HG03565 (cell line): Measurements from ENCODE around the gene SPART.

Experiments
- ATAC-seq: cut with Tn5 transposase; IDR thresholded peaks from one replicate; pipeline ENCODE4 v1.9.1; 2021; ENCODE audit warnings: mild to moderate bottlenecking, moderate library complexity; ENCODE audit not compliant: unreplicated experiment

SPART gene, protein sequence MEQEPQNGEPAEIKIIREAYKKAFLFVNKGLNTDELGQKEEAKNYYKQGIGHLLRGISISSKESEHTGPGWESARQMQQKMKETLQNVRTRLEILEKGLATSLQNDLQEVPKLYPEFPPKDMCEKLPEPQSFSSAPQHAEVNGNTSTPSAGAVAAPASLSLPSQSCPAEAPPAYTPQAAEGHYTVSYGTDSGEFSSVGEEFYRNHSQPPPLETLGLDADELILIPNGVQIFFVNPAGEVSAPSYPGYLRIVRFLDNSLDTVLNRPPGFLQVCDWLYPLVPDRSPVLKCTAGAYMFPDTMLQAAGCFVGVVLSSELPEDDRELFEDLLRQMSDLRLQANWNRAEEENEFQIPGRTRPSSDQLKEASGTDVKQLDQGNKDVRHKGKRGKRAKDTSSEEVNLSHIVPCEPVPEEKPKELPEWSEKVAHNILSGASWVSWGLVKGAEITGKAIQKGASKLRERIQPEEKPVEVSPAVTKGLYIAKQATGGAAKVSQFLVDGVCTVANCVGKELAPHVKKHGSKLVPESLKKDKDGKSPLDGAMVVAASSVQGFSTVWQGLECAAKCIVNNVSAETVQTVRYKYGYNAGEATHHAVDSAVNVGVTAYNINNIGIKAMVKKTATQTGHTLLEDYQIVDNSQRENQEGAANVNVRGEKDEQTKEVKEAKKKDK

DNA sequence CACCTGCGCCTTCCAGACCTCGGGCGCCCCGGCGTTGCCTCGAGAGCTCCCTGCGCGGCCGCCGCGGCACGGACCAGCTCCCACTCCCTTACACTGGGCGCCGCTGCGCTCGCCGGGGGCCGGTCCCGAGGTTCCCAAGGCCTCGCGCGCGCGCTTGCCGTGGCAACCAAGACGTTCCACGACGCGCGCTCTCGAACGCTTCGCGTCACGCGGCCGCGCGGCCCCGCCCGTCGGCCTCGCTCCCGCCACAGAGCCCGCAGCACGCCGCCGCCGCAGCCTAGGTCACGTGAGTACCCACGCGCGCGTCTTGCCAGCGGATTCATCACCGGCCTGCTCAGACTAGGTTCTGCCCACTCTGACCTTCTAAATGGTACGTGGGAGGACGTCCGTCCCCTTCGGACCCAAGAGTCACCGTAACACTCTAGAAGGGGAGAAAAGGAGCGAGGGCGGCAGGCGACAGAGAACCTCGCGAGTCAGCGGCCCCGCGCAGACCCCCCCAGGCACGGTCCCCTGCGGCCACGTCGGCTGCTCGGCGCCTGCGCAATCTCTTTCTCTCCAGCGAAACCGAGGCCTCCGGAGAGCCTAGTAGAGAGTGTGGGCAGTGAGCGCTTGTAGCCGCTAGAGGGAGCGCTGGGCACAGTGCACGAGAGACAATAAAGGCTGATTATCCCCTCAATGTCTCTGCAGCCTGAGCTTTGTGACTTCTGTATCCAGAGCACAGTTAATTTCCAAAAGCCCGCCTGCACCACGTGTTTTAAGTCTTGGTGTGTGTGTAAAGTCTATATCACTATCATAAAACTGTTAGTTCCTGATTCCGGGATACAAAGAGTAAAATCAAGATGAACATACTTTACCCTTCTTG is at the start of gene SPART:
TSS of gene SPART (minus strand) at position 173 of the 862 bp plus-strand sequence. CDS start 10,564 bp downstream, outside the sequence.
- peak; percentile 93 for ATAC-seq

DNA sequence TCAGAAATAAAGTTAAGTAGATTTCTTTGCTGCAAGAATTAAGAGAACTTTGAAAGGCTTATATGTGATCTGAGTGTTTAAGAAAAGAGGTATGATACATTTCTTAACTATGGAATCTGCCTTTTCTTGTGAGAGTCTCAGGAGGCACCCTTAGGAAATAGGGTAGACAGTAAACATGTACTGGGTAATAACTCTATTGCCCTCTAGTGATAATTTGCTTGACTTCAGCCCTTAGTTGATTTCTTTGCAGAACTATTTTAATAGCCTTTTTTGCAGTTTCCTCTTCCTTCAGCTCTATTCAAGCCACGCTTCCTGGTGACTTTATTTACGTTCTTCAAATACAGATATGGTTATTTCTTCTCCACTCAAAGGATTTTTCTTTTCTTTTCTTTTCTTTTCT is 49.1 kb upstream of the SPART start:
- no peak for ATAC-seq

DNA sequence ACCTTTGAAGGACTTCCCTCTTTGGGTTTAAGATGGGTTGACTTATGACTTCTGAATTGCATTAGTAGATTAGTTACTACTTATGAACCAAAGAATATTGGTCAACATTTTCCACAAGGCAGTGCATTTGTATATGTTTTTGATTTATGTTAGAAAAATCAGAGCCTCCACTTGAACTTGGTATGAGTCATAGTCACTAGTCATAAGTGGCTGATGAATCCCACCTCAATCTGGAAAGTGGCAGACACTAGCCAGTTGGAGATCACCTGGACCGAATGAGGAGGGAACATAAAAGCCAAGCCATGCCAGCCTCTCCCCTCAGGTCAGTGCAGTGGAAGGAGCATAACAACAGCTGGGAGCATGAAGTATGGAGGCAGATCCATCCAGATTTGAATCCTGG is 39.3 kb upstream of the SPART start:
- no peak for ATAC-seq

DNA sequence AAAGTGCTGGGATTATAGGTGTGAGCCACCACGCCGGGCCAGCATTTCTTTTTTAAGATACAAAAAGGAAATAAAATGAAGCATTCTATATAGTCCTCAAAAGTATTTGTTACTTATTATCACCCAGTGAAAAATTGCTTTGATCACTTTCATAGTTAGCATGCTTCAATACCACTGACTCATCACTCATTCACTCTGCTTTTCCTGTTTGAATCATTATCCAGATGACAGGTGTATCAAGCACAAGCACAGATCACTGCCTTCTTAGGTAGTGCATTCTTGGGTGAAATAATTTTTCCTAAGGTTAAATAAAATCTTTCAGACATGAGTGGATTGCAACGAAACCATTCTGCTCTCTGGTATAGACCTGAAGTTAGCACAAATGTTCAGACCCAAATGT is 35.8 kb upstream of the SPART start:
- no peak for ATAC-seq

DNA sequence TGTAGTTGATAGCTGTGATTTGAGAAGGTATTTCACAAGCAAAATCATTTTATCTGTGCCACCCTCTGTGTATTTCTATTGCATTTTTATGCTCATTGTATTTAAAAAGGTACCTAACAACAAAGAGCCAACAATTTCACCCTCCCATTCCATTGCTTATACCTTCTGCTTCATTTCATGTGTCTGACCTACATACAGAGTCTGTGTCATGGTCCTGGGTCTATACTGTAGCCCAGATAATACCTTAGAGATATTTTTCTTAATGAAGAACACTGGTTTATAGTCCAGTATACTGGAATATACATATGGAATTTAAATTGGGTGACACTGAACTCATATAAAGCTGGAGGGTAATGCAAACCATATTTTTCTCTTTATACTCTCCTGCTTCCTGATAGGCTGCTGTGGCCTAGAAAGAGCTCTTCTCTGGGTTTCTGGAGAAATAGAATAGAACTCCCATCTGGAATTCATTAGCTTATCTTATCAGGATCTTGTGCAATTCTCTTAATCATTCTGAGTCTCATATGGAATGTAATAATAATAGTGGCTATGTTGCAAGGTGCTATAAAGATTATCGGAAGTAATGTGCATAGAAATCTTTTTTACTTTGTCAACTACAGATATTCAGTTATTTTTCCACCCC is 31.8 kb upstream of the SPART start:
- ATAC-seq, result no peak

DNA sequence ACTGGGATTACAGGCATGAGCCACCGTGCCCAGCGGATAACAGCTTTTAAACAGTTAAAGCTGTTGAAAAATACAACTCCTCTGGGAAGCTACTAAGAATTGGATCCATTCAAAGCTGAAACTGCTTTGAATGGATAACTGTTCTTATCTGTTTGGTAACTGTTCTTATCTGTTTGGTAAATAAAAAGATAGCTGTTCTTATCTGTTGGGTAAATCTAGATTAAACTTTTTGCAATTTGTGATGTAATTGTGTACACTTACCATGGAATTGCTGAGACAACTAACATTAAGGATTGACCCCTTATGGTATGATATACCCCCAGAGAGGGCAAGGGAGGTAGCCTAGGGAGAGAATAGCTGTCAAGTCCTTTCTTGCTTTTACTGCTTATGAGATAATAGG is 27.9 kb upstream of the SPART start:
- no peak for ATAC-seq

DNA sequence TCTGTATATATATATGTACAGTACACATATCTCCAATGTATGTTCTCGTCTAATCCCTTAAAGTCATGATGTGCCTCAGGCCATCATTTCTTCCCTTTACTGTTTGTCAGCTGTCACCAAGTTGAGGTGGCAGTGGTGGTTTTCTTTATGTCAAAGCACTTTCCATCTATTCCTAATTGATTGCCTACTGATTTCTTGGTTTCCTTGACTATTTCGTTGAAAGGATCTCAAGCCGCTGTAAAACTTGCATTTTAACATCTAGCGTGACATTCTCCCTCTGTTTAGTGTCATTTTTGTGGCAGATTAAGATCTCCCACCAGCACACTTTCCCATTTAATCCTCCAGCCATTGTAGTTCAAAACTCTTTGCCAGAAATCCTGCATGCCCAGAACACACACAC is 25.0 kb upstream of the SPART start:
- no peak for ATAC-seq

DNA sequence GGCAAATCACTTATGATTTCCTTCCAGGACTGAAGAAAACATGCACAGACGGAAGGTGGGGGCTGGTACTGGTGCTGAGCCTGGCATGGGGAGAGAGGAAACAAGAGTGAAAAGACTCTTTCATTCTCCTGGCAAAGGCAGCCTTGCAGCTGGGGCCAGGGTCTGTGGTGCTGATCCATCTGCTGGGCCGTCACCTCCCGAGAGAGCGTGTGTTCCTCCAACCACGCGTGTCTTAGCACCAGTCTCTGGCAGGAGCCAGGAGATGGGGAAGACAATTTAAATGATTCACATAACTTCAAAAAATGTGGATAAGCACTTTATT is 23.9 kb upstream of the SPART start:
- no peak for ATAC-seq

DNA sequence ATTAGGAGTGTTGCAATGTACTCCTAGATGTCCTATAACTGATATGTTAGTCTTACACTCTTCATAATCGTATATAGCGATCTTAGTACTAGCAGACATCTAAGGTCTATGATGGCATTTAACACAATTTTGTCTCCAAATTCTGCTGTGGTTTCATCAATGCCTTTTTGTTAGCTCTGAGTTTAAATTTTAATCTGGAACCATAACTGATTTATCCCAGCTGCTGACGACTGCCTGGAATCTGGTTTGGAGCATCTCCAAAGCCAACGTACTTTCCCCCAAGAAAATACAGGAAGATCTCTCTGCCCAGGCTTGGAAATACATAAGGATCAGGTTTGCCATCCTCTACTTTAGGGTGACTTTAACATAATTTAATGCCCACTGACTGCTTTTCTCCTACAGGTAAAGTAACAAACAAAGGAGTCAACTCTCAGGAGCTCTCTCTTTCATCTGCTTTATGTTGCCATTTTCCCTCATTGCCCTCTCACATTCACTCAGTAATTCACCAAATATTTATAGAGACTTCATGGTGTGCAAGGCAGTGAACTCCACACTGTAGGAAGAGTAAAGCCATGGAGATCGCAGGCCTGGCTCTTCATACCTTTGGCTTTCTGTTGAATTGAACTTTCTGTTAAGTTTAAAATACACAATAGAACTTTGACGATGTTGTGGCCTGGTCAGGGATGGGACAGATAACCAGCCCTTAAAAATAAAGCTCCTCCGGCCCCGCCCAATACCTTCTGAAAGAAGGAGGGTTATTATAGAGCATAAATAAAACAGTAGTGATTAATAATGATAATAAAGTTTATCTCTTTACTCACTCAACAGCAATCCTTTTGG is 23.3 kb upstream of the SPART start:
- no peak for ATAC-seq

DNA sequence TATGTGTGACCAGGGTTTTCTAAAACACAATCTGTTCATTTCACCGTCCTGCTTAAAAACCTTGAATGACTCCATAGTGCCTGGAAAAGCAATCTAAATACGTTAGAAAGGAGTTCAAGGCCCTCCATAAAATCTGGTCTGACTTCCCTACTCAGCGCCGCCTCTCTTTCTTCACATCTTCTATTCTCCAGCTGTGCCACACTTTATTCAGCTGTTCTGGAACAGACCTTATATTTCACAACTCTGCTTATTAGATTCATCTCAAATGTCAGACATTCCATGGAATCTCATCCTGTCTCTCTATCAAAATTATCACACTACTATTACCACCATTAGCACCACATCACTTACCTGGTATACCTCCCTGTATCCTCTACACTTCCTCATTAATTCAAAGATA is 19.8 kb upstream of the SPART start:
- no peak for ATAC-seq

DNA sequence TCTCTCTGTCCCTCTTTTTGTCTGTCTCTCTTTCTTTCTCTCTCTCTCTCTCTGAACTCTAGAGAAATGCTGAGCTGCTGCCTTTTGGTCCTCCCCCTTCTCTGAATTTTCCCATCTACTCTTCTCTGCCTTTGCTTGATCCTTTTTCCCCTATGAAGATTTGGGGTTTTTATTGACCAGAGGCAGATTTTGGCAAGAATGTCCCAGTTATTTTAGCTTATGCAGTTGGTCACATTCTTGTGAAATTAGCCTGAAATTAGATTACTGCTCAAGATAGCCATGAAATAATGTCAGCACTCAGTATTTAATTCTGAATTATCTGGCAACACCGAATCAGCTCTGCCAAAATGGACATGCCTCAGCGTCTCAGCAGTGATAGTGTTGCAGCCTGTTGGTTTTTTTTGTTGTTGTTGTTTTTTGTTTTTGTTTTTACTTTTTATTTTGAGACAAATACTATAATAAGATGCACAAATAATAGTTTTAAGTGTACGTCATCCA is 17.2 kb upstream of the SPART start:
- ATAC-seq, result no peak

DNA sequence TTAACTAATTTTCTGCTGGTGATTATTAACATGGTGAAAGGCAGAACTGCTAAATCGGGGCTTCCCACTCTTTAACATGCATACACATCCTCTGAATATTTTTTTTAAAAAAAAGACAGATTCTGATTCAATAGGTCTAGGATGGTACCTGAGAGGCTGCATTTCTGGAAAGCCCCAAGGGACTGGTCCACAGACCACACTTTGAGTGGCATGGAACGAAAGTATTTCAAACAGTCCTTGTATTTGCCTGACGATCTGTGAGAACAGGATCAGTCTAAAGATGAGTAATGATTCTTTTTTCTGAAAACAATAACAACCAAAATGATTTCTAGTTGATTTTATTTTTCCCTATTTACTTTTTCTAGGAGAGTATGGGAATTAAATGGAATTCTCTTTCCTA is 16.7 kb upstream of the SPART start:
- no peak for ATAC-seq

DNA sequence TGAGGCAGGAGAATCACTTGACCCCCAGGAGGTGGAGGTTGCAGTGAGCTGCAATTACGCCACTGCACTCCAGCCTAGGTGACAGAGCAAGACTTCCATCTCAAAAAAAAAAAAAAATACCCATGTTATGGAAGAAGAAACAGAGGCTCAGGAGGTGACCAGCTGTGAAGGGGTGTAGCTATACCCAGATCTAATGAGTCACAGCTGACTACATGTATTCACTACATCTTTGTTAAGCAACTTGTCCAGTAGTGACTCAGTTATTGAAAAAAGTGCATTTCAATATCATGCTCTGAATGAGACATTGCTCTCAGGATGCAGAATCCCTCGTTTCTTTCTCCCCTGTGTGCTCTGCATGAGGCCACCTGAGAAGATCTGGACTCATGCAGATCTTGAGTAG is 16.1 kb upstream of the SPART start:
- ATAC-seq, result no peak

DNA sequence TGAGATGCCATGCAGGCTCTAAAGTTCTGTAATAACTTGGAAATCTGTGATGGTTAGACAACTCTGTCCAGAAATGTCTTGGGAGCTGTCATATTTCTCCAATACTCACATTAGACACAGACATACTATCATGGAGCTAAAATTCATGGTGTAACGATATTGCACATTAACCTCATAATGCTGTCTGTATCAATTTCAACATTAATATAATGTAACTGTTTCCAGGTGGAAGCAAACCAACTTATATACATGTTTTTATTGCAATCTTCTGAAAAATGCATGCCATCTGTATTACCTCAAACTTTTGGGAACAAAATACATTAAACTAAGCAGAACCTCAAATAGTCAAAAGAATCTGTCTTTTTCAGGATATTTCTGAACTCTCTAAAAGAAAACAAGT is 14.7 kb upstream of the SPART start:
- no peak for ATAC-seq

DNA sequence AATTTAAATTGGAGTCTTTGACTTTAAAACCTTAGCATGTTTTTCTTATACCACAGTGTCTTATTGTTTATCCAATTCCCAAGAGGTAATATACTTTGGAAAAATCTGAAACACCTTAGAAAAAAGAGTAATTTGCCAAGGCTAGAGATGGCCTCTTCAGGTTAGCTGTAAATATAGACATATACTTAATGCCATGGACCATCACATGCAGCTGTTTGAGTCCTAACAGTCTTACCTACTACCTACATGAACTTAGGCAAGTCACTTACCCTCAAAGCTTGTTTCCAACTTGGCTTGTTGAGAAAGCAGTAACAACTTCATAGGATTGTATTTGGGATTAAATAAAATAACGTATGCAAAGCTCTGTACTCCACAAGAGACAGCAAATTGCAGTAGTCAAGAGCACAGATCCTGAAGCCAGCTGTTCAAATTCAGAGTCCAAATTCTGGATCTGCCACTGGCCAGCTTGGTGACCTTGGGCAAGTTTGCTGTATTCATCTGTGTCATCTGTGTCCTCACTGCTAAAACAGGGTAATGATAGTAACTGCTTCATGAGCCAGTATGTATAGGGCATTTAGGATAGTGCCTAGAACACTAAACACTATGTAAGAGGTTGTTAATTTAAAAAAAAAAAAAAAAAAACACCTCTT is 13.2 kb upstream of the SPART start:
- ATAC-seq, result no peak

DNA sequence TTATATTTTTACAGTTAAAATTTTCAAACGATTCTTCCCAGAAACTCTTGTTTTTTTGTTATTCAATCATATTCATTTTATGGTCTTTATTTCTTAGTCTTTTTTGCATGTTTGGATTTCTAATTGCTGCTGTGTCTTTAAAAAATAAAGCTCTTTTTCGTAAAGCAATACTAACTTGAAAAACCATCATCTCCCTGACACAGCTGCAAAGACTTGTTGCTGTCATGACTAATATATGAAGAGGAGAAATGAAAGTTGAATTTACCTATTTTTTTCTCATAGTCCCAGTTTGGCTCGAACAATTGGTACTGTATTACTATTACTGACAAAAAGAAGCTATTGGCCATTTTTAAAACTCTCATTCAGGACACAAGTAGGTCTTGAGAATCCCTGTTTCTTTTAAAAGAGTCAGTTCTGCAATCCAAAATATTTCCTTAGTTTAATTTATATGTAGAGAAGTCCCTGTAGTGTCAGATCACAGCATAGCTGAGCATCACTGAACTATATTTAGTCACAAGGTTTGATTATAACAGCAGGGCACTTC is 12.1 kb upstream of the SPART start:
- no peak for ATAC-seq

DNA sequence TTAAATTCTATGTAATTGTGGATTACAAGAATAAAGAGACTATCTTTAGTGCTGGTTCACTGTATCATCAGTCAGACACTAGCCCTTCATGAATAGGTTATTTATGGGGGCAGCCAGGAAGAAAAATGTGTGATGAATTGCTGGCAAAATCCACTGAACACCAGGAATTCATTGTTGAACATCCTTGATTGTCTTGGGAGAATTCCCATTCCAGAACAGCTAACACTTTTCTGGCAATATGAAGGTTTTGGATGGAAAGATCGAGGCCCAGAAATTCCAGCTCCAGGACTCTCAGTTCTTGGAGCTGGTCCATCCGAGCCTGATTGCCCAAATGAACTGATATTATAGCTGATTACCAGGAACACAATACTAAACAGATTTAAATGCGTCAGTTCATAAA is 11.5 kb upstream of the SPART start:
- no peak for ATAC-seq

DNA sequence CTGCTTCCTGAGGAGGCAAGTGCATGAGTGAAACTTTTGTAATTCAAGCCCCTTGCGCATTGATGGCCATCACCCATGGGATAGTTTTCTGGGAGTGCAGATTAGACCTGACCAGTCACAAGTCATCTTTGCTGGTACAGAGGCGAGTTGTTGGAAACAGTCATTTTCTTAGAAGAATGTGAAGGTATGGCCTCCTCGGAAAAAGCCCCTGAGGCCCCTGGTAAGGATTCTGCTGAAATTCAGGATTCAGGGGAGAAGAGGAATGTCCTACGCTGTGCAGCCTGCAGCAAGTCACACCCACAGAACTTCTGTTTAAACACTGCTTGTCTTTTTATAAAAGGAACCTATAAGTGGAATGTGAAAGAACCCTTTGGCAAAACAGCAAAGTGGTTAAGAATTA is 11.0 kb upstream of the SPART start:
- no peak for ATAC-seq

DNA sequence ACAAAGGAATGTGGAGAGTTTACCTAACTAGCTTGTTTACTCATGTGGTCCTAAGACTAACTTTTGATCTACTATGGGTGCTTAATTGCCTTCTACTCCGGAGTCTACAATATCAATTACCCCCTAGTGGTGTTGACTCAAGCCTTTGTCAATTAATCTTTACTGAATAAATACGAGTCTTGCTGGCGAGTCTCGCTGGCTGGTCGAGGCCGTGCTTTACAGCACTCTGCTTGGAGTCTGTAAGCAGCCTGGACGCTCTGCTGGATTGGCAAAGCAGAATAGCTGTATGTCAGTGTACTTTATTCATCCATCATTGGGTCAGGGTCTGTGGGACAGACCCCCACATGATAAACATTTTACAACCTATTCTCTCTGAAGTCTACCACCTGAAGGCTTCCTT is 9.9 kb upstream of the SPART start:
- no peak for ATAC-seq
